GM12878 (cell line): ENCODE measurements around the gene FOXK2. TPM values are rescaled to one million over a fixed set of nuclear protein-coding genes. Genes with fewer than 3 reads are reported as not detected.

Experiments
- ATAC-seq: fragments of 200-7000 bp; cut with Tn5 transposase; 3 replicates; pipeline ENCODE4 v1.9.1; 2020; ENCODE audit warnings: mild to moderate bottlenecking, moderate library complexity
- BruUV-seq: library from RNA; stranded (reverse); fragments of 400-500 nt; replicated peaks from 2 replicates; lab custom pipeline; 2021; lab: Mats Ljungman, UMichigan
- CTCF ChIA-PET: fragments of 300-600 bp; sonication (Branson Sonifier 250); formaldehyde crosslinking; extraction: SDS; loops from one replicate; lab custom pipeline; 2021; ENCODE audit warnings: inconsistent platforms; lab: Yijun Ruan, JAX
- POLR2A ChIA-PET: fragments of 350-600 bp; formaldehyde crosslinking; extraction: SDS; loops from one replicate; lab custom pipeline; 2021; ENCODE audit warnings: inconsistent platforms; lab: Charles Lee
- RAD21 ChIA-PET: fragments of 300-600 bp; sonication (Branson Sonifier 250); formaldehyde crosslinking; loops from one replicate; lab custom pipeline; 2023; ENCODE audit warnings: antibody characterized with exemption; ENCODE audit not compliant: unreplicated experiment; lab: Charles Lee
- SMC1A ChIA-PET: fragments of 300-600 bp; sonication (Branson Sonifier 250); formaldehyde crosslinking; loops from one replicate; lab custom pipeline; 2023; ENCODE audit not compliant: unreplicated experiment, uncharacterized antibody; lab: Charles Lee
- DNase-seq: peaks from one replicate; pipeline ENCODE4 v3.0.0-alpha.2; 2011; ENCODE audit warnings: low read depth, low spot score
- FAIRE-seq: peaks from 3 replicates; lab custom pipeline; 2011; peaks lifted over from hg19 to GRCh38; lab: Jason Lieb, UNC
- H2AFZ ChIP-seq: 2 replicates; pipeline ENCODE4 v1.6.0; 2011; ENCODE audit warnings: low read depth, low read length, control low read depth; ENCODE audit not compliant: control insufficient read depth
- H3K27ac ChIP-seq: 2 replicates; pipeline ENCODE4 v1.5.1; 2011; ENCODE audit warnings: control low read depth; ENCODE audit not compliant: control insufficient read depth, insufficient read depth
- H3K27me3 ChIP-seq, 2 experiments: replicated peaks in 1 of 2; 2 replicates each; pipeline versions ENCODE4 v1.6.0 to v1.6.1; 2011; ENCODE audit warnings: low read length in 1 of 2; ENCODE audit not compliant: control insufficient read depth in 2 of 2, insufficient read depth in 2 of 2
- H3K36me3 ChIP-seq, 2 experiments: 2 replicates each; pipeline ENCODE4 v1.5.1; 2011; ENCODE audit warnings: low read length in 1 of 2; ENCODE audit not compliant: control insufficient read depth in 2 of 2, insufficient read depth in 2 of 2
- H3K4me1 ChIP-seq: 2 replicates; pipeline ENCODE4 v1.6.1; 2011; ENCODE audit warnings: mild to moderate bottlenecking, low read length, moderate library complexity, mixed read lengths; ENCODE audit not compliant: control insufficient read depth, insufficient read depth
- H3K4me2 ChIP-seq: 2 replicates; pipeline ENCODE4 v1.6.0; 2011; ENCODE audit warnings: control low read depth; ENCODE audit not compliant: control insufficient read depth, insufficient read depth
- H3K4me3 ChIP-seq: fragments of 200-600 bp; sonication (generic); 2 replicates; pipeline ENCODE4 v1.5.1; 2016
- H3K79me2 ChIP-seq: 2 replicates; pipeline ENCODE4 v1.6.0; 2011; ENCODE audit warnings: low read length; ENCODE audit not compliant: control insufficient read depth, insufficient read depth
- H3K9ac ChIP-seq: 2 replicates; pipeline ENCODE4 v1.8.0; 2011; ENCODE audit warnings: low read length, control low read depth, mixed read lengths; ENCODE audit not compliant: control insufficient read depth, insufficient read depth
- H3K9me3 ChIP-seq: replicated peaks from 3 replicates; pipeline ENCODE4 v1.5.1; 2011; ENCODE audit warnings: mild to moderate bottlenecking, low read length; ENCODE audit not compliant: control insufficient read depth, insufficient read depth
- H4K20me1 ChIP-seq: 2 replicates; pipeline ENCODE4 v1.6.0; 2011; ENCODE audit not compliant: control insufficient read depth, insufficient read depth
- BMI1 ChIP-seq: fragments of 450-650 bp; IDR thresholded peaks from 2 replicates; pipeline ENCODE4 v1.6.1; 2016; ENCODE audit warnings: mild to moderate bottlenecking, moderate library complexity, borderline replicate concordance
- CBFB ChIP-seq: IDR thresholded peaks from 2 replicates; pipeline ENCODE4 v1.6.1; 2016; ENCODE audit warnings: antibody characterized with exemption, low read depth
- CHD2 ChIP-seq: IDR thresholded peaks from 2 replicates; pipeline ENCODE4 v1.6.1; 2011; ENCODE audit warnings: low read depth, low read length, improper control_type of control experiment, borderline replicate concordance
- EZH2 ChIP-seq: IDR thresholded peaks from 2 replicates; pipeline ENCODE4 v1.6.1; 2012; ENCODE audit warnings: low read depth, mild to moderate bottlenecking, control low read depth, inconsistent platforms, low read length, borderline replicate concordance; ENCODE audit not compliant: control insufficient read depth
- KLF5 ChIP-seq: fragments of 450-650 bp; IDR thresholded peaks from 2 replicates; pipeline ENCODE4 v1.6.1; 2014; ENCODE audit warnings: mild to moderate bottlenecking; ENCODE audit not compliant: partially characterized antibody
- LARP7 ChIP-seq: fragments of 450-650 bp; IDR thresholded peaks from 2 replicates; pipeline ENCODE4 v1.6.1; 2017; ENCODE audit warnings: mild to moderate bottlenecking
- MEF2B ChIP-seq: fragments of 450-650 bp; IDR thresholded peaks from 2 replicates; pipeline ENCODE4 v1.6.1; 2018; ENCODE audit warnings: mild to moderate bottlenecking, moderate library complexity; ENCODE audit not compliant: partially characterized antibody, poor library complexity, severe bottlenecking
- NR2F1 ChIP-seq: fragments of 450-650 bp; conservative IDR thresholded peaks from 2 replicates; pipeline ENCODE4 v1.6.1; 2017; ENCODE audit warnings: mild to moderate bottlenecking
- PKNOX1 ChIP-seq: fragments of 450-650 bp; IDR thresholded peaks from 2 replicates; pipeline ENCODE4 v1.6.1; 2016; ENCODE audit warnings: mild to moderate bottlenecking
- PRDM15 ChIP-seq: fragments of 450-650 bp; formaldehyde crosslinking; IDR thresholded peaks from 2 replicates; pipeline ENCODE4 v1.4.0; 2020; ENCODE audit warnings: mild to moderate bottlenecking, moderate library complexity
- RAD51 ChIP-seq: fragments of 450-650 bp; IDR thresholded peaks from 2 replicates; pipeline ENCODE4 v1.6.1; 2016; ENCODE audit warnings: moderate library complexity, mild to moderate bottlenecking, inconsistent platforms
- SKIL ChIP-seq: fragments of 450-650 bp; IDR thresholded peaks from 2 replicates; pipeline ENCODE4 v1.6.1; 2017; ENCODE audit warnings: mild to moderate bottlenecking, low read depth, inconsistent platforms; ENCODE audit not compliant: poor library complexity, severe bottlenecking
- TAF1 ChIP-seq: IDR thresholded peaks from 2 replicates; pipeline ENCODE4 v1.6.1; 2011; ENCODE audit warnings: mild to moderate bottlenecking, low read depth, low read length, borderline replicate concordance
- TBL1XR1 ChIP-seq: IDR thresholded peaks from 2 replicates; pipeline ENCODE4 v1.6.1; 2012; ENCODE audit warnings: low read depth, low read length, improper control_type of control experiment
- ZNF217 ChIP-seq: fragments of 450-650 bp; IDR thresholded peaks from 2 replicates; pipeline ENCODE4 v1.6.1; 2017; ENCODE audit warnings: antibody characterized with exemption, mild to moderate bottlenecking
- ZNF24 ChIP-seq: fragments of 450-650 bp; IDR thresholded peaks from 2 replicates; pipeline ENCODE4 v1.6.1; 2017; ENCODE audit warnings: antibody characterized with exemption, mild to moderate bottlenecking
- ZNF384 ChIP-seq: IDR thresholded peaks from 2 replicates; pipeline ENCODE4 v1.6.1; 2012; ENCODE audit warnings: low read depth, mild to moderate bottlenecking, low read length, improper control_type of control experiment, borderline replicate concordance
- whole genome bisulfite sequencing: methylation state at CpG from one replicate; pipeline ENCODE4 v1.1.6; 2016; ENCODE audit warnings: low lambda C conversion rate; ENCODE audit not compliant: insufficient replicate concordance, insufficient coverage; ENCODE audit errors: missing lambda C conversion rate; 5-methylcytosine and 5-hydroxymethylcytosine counted together
- in situ Hi-C: fragments of 300-500 bp; cut with MboI; formaldehyde crosslinking; loops from 9 replicates; pipeline ENCODE4 v1.14.3; 2018; ENCODE audit warnings: mixed read lengths
- intact Hi-C: fragments of 100-400 bp; cut with micrococcal nuclease; formaldehyde crosslinking; loops from one replicate; pipeline ENCODE4 v1.14.2; 2022; ENCODE audit not compliant: unreplicated experiment
- polyA plus RNA-seq, 11 experiments: library from polyadenylated mRNA; depleted of rRNA in 4 of 11; unstranded in 6 of 11; stranded (reverse) in 5 of 11; fragments of >200 nt; fragmentation: Nextera tagmentation in 4 of 11; fragmentation: Illumina TruSeq in 1 of 11; extraction: Ambion mirVana in 4 of 11; extraction: Trizol in 1 of 11; gene quantifications; 1 replicate in 1 of 11; 2 replicates in 10 of 11; pipeline versions ENCODE4 v1.2.1 to v1.2.3, GENCODE V29; 2011 to 2016; ENCODE audit warnings: inconsistent platforms in 2 of 11, missing spikeins in 2 of 11, low read depth in 1 of 11
- total RNA-seq, 4 experiments: library from RNA; depleted of rRNA in 3 of 4; stranded (reverse); fragments of >200 nt in 3 of 4; fragmentation: Illumina TruSeq in 1 of 4; extraction: Trizol in 1 of 4; gene quantifications; 2 replicates each; pipeline versions ENCODE4 v1.2.1 to v1.2.3, GENCODE V29; 2013 to 2021

FOXK2 gene
- total and polyA plus RNA-seq, 10 of the 15 experiments (the other 5 are each of a cell fraction or from before 2014, with no cell fraction given) = 2.4 to 56.8 (median 34.4) TPM

- 76% methylated on average over 13 of the region's 13 CpGs for WGBS
- DNase-seq (no peak), ATAC-seq (no peak), FAIRE-seq (no peak)
- H4K20me1 ChIP-seq = peaks cover 4% of the 10 kb centered on the region; the same call in 1 of the 2 replicates
- peaks cover 61% of the 10 kb centered on the region for H3K79me2 ChIP-seq
- H3K9me3 ChIP-seq = no peaks in the 10 kb centered on the region
- ChIA-PET POLR2A (interaction anchor here (1.3 kb wide), 1 partner anchor 57 kb away, joined by 3 read pairs; no protein-coding TSS in a partner anchor), SMC1A (interaction anchor here (1.2 to 1.7 kb wide), 2 partner anchors 133 to 154 kb away, joined by 3 to 9 read pairs; no protein-coding TSS in a partner anchor), RAD21 (no interaction called here), CTCF (interaction anchor here (0.9 to 3.0 kb wide), 9 partner anchors 8 to 202 kb away, joined by 3 to 18 read pairs (median 10); no protein-coding TSS in a partner anchor)
- no peak overlapping the region for H3K27ac ChIP-seq
- H3K4me3 ChIP-seq = no peak overlapping the region
- intact Hi-C loops (loop anchor here (5.0 kb wide), 1 partner anchor 105 kb away; no protein-coding TSS in a partner anchor), in situ Hi-C loops (loop anchor here (5.0 kb wide), 1 partner anchor 200 kb away; no protein-coding TSS in a partner anchor)
- peak overlapping the region; percentile 5; the same call in 1 of the 2 replicates for H3K4me2 ChIP-seq
- H2AFZ ChIP-seq = no peak overlapping the region
- no peaks in the 10 kb centered on the region for H3K27me3 ChIP-seq
- BruUV-seq = no TSS peak
- H3K9ac ChIP-seq = no peak overlapping the region
- H3K36me3 ChIP-seq = peaks cover 0 to 6% of the 10 kb centered on the region in 2 experiments; a peak in 2 of 4 replicates
- peaks cover 31% of the 10 kb centered on the region for H3K4me1 ChIP-seq
- TF ChIP-seq EZH2 = no peak
- no peak for TF ChIP-seq BMI1
- TF ChIP-seq ZNF217 = no peak
- TF ChIP-seq RAD51 = no peak
- TF ChIP-seq PKNOX1 = no peak
- no peak for TF ChIP-seq MEF2B
- no peak for TF ChIP-seq PRDM15 (CRISPR knock-in tag)
- no peak for TF ChIP-seq TAF1
- no peak for TF ChIP-seq KLF5
- TF ChIP-seq TBL1XR1 = no peak
- TF ChIP-seq LARP7 = no peak
- no peak for TF ChIP-seq CHD2
- no peak for TF ChIP-seq CBFB
- no peak for TF ChIP-seq ZNF384
- TF ChIP-seq ZNF24 = no peak
- TF ChIP-seq NR2F1 = no peak
- no peak for TF ChIP-seq SKIL
These were observed 33.0 kb downstream of the FOXK2 start for GRCh38 chr17:82552580-82552979.
